ENCODE data around the gene EDC4.
A peak's percentile ranks its signal among the peaks of the same experiment; 100 is the strongest.
"Not testable (repeated sequence)": the region's sequence is repeated elsewhere in the genome, so short reads cannot be mapped to it uniquely, and the experiment has no call there.

The EDC4 gene

DNA sequence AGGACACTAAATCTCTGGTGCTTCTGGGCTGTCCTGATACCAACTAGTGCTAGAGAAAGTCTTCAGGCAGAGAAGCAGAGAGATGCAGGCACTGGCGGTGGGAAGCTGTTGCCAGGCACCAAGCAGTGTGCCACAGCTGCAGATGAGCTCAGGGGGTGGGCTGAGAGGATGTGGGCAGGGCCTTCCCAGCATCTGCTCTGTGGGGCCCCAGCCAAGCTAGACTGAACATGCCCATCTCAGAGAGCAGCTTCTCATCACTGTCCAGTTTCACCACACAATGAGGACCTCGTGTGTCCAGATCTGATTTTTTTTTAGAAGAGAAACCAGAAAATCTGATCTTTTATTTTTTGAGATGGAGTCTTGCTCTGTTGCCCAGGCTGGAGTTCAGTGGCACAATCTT, 37.3 kb downstream of the EDC4 start:
- DNase-seq = peak; percentile 17

DNA sequence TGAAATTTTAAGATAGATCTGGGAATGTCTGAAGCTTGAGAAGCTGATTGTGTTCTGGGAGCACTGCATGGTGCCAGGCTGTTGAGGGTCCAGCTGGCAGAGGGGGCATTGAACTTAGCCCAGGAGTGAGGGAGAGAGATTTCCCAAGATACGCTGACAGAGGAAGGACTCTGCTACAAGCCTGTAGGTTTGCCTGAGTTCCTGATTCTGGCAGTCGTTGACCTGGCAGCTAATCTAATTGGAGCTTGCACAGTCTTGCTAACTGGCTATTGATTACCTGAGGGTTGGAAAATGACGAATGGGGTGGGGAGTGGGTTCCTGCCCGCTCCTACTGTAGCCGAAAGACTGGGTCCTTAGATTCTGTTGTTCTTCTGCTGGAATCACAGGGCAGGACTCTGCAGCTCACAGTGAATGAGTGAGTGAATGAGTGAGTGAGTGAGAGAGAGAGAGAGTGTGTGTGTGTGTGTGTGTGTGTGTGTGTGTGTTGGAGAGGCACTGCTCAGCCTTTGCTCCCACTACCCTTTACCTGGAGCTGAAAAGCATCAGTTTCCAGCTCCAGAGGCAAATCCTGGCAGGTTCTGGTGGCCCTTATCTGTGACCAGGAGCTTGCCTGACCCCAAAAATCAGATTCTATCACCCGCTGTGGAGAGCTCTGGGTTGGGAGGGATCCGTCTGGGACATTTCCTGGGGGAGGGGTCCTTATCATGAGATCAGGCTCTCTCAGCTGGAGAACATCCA, 42.1 kb downstream of the EDC4 start:
- DNase-seq = no peak

DNA sequence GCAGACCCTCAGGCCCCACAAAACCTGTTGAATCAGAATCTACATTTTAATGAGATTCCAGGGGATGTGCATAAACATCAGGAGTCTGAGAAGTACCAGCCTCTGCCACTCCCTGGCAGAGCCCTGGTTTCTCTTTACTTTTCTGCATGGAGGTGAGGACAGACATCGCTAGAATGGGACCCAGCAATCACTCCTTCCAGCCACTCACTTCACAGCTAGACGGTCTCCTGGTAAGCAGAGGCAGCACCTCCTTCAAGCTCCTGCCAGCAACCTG, 42.6 kb downstream of the EDC4 start:
- not testable (repeated sequence) for DNase-seq

DNA sequence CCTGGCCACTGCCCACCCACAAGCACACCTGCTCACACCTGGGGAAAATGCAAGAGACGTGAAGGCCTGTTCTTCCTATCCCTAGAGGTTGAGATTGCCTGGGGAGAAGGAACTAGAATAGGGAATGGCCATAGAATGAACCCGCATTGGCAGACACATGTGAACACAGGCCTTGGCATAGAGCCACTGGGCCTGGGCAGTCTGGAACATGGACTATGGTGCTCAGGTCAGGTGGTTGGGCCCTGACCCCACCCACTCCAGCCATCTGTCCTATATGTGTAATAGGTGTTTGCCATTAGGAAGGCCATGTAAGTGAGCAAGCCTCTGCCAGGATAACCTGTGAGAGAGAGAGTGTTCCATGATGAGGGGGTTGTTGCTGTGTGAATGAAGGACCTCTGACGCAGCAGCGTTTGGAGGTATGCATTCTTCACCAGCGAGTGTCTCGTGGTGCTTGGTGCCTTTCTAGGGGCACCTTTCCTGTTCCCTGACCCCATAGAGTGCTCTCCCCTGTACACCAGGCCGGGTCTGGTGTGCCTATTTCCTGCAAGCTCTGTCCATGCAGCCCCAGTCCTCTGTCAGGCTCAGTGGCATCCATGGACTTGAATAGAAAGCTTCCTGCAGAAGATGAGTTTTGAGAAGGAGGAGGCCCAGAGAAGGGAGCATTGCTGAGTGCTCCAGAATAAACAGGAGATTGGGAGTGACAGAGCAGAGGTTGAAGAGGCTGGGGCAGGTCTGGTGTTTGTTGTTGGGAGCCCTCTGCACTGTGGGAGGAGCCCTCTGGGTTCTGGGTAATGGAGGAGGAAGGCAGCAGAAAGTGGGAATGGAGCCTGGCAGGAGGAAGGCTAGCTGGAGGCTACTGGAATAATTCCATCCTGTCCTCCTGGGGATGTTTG, 43.2 kb downstream of the EDC4 start:
- no peak for DNase-seq

GRCh38 chr16:67917140-67917851, 44.4 kb downstream of the EDC4 start:
- DNase-seq = no peak

DNA sequence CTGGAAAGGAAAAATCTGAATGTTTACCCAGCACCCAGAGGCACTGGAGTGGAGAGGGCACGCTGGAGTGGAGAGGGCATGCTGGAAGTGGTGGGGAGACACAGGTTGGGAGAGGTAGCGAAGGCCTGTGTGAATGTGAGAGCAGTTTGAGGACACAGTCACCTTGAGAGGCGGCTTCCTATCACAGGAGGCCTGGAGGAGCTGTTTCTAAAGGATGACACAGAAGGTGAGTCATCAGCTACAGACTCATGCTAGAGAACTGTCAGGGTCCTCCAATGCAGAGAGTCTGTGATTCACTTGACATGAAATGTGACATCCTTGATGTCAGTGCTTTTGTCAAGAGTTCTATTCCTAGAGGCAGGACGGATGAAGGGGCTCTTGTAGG, 45.0 kb downstream of the EDC4 start:
- DNase-seq = peak; percentile 83

DNA sequence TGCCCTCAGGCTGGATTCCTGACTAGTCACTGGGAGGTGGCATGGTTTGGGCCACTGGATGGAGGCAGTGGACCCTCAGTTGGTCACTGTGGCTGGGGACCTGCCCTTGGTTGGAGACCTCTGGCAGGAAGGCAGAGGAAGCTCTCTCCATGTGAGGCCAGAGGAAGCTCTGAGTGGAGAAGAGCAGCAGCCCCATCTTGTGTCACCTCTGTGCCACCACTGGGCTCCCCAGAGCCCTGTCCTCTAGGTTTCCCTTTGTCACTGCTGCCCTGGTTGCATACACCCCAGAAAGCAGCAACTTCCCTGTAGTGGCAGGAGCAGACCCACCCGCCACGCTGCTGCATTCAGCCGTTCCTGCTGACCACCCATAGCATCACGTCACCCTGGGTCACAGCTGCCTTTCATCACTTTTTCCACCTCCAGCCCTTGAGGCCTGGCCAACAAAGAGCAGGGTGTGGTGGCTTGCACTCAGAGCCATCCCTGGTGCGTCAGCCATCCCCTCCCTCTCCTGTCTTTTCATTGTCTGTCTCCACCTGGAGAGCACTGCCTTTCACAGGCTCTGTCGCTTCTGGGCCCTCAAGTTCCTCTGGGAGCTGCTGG, 46.9 kb downstream of the EDC4 start:
- DNase-seq = no peak

DNA sequence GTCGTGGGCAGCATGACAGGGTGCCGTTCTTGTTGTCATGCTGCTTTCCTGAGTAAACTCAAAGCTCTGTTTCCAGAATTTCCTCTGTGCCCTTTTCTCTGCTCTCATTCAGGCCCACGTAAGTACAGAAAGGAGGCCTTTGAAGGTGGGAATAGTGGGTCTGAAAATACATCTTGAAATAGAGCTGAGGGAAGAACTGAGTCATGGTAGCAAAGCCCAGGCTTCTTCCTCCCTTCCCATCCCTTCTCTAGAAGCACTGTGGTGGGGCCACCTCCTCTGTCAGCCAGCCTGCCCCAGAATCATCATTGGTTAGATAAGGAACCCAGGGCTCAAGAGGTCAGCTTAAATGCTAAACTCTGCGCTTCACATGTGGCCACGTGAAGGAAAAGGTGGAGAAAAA, 49.4 kb downstream of the EDC4 start:
- DNase-seq = no peak

DNA sequence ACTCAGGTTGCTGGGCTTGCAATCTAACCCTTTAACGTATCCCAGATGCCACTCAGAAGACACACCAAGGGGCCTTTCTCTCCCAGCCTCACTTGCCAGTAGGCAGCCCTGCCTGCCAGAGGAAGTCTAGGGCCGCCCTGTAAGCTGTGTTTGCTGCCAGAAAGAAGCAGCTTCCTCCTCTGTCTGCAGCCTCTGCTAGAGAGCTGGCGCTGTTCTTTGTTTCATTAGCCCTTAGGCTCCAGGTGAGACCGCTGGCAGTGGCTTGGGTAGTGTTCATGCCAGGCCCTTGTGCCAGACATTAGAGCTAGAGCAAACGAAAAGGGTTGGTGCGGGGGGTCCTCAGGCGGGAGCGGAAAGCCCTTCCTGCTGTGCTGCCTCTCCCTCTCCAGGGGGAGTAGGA, 49.9 kb downstream of the EDC4 start:
- DNase-seq = no peak

DNA sequence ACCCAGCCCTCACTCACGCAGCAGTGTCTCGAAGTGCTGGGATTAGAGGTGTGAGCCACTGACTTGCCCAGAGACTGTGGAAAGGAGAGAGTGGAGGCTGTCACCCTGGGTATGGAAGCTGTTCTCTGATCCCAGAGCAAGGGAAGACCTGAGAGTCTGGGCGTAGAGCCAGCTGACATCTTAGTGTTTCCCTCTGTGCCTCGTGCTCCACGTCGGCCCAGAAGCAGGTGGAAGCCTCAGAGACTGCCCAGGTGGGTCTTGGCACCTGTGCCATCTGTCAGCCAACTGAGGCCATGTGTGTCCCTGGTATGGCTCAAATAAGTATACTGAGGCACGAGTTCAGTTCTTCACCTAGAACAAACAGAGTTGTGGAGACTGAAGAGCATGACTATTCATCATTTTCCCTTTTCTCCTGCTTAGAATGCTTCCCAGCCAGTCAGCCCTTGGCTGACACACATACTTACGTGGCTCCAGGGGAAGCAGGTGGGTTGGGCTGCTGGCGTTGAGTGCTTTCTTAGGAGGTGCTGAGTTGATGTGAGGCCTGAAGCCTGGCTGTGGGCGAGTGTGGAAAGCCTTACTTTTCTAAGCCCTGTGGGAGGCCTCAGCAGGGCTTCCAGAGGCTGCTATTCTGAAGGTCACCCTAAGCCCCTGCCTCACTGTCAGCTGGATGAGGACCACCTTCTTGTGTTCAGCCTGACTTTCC, 50.7 kb downstream of the EDC4 start:
- no peak for DNase-seq

GRCh38 chr16:67924140-67924906, 51.5 kb downstream of the EDC4 start:
- DNase-seq = no peak

DNA sequence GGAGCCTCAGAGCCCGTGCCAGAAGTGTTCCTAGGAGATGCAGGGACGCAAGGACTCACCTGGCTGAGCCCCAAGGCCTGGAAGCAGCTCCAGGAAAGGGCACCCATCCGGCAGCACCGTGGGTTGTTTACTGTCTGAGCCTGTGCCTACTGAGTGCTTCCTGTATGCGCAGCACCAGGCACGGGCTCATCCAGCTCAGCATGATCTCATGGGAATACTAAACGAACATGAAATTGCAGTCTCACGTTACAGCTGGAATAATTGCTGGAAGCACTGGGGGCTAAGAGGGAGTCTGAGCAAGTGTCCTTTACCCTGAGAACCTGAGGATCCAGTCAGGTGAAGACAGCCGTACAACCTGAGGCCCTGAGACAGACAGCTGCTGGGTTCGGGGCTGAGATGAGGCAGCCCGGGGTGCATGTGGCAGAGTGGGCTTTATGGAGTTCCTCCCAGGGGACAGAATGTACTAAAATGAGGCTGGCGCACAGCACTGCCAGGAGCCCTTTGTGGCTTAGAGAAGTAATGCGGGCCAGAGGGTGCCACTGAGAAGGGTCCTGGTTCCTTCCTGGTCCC, 53.4 kb downstream of the EDC4 start:
- DNase-seq = no peak

DNA sequence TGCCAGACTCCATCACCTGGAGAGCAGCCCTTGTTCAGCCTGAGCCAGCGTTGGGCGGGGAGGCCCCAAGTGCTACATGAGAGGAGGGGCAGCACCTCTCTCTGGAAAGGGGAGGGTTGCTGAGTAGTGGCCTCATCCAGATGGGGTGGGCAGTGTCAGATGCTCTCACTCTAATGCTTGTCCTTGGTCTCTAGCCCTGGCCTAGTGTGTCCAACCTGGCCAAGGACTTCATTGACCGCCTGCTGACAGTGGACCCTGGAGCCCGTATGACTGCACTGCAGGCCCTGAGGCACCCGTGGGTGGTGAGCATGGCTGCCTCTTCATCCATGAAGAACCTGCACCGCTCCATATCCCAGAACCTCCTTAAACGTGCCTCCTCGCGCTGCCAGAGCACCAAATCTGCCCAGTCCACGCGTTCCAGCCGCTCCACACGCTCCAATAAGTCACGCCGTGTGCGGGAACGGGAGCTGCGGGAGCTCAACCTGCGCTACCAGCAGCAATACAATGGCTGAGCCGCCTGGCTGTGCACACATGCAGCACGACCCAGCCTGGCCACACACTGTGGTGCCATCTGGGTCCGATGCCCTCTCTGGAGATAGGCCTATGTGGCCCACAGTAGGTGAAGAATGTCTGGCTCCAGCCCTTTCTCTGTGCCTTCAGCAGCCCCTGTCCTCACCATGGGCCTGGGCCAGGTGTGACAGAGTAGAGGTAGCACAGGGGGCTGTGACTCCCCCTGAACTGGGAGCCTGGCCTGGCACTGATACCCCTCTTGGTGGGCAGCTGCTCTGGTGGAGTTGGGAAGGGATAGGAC, 54.5 kb downstream of the EDC4 start:
- DNase-seq = no peak

GRCh38 chr16:67928147-67928546, 55.3 kb downstream of the EDC4 start:
- no peak for DNase-seq

DNA sequence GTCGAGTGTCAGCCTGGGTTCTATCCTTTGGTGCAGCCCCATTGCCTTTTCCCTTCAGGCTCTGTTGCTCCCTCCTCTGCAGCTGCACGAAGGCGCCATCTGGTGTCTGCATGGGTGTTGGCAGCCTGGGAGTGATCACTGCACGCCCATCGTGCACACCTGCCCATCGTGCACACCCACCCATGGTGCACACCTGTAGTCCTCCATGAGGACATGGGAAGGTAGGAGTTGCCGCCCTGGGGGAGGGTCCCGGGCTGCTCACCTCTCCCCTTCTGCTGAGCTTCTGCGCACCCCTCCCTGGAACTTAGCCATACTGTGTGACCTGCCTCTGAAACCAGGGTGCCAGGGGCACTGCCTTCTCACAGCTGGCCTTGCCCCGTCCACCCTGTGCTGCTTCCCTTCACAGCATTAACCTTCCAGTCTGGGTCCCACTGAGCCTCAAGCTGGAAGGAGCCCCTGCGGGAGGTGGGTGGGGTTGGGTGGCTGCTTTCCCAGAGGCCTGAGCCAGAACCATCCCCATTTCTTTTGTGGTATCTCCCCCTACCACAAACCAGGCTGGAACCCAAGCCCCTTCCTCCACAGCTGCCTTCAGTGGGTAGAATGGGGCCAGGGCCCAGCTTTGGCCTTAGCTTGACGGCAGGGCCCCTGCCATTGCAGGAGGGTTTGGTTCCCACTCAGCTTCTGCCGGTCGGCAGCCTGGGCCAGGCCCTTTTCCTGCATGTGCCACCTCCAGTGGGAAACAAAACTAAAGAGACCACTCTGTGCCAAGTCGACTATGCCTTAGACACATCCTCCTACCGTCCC, 55.9 kb downstream of the EDC4 start:
- peak; percentile 50 for DNase-seq

DNA sequence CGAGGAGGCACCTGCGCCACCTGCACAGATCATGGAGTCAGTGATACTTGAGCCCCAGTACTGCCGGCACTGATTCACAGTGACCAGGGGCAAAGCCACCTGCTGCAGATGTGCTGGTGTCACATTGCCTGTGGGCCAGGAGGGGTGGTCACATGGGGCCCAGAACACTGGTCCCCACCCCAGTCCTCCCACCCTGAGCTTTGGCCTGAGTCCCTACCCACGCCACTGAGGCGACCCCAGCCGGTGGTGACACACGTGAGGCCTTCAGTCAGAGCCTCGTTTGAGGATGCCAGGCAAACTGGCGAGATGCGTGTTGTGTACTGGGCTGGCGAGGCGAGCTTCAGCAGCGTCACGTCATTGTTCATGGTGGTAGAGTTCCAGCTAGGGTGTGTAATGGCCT, 57.3 kb downstream of the EDC4 start:
- DNase-seq = no peak

DNA sequence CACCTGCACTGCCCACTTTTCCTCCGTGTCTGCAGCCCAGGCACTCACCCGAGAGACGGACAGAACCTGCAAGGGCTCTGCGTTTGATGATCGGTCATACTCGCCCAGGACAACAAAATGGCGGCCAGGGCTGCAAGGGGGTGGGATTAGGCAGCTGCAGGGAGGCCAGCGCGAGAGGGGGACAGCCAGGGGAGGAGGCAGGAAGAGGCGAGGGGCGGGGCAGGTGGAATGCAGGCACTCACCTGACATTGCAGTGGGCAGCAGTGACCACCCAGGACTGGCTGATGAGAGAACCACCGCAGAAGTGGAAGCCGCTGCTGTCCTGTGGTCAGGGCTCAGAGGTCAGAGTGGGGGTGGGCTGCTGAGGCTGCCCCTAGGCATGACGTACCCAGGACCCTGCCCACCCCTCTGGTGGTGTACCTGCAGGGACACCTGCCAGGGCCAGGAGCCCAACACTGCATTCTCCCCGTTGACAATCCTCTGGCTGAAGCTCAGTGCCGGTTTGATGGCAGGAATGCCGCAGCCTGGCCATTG, 57.9 kb downstream of the EDC4 start:
- no peak for DNase-seq
